Neuronal stem cell (in vitro differentiated cells): Measurements from ENCODE around the gene GUCA1A.
"Not testable (repeated sequence)": the region's sequence is repeated elsewhere in the genome, so short reads cannot be mapped to it uniquely, and the experiment has no call there.

Experiments
- DNase-seq: peaks from one replicate; pipeline ENCODE4 v3.0.0-alpha.2; 2013; ENCODE audit warnings: low spot score
- H2AFZ ChIP-seq: one replicate; pipeline ENCODE4 v1.6.1; 2013; ENCODE audit warnings: mild to moderate bottlenecking, low read length, inconsistent platforms
- H2AK5ac ChIP-seq: 2 replicates; pipeline ENCODE4 v1.6.1; 2013; ENCODE audit warnings: low read depth, mild to moderate bottlenecking, inconsistent platforms, low read length, moderate library complexity, mixed read lengths
- H2BK120ac ChIP-seq: 2 replicates; pipeline ENCODE4 v1.6.1; 2013; ENCODE audit warnings: low read depth, mild to moderate bottlenecking, inconsistent platforms, low read length, moderate library complexity, mixed read lengths
- H2BK12ac ChIP-seq: one replicate; pipeline ENCODE4 v1.6.1; 2013; ENCODE audit warnings: low read length, inconsistent platforms
- H2BK15ac ChIP-seq: 2 replicates; pipeline ENCODE4 v1.6.1; 2013; ENCODE audit warnings: mild to moderate bottlenecking, low read length, inconsistent platforms, mixed read lengths
- H2BK5ac ChIP-seq: one replicate; pipeline ENCODE4 v1.6.1; 2013; ENCODE audit warnings: inconsistent platforms, mild to moderate bottlenecking, low read length, moderate library complexity
- H3K14ac ChIP-seq: one replicate; pipeline ENCODE4 v1.6.1; 2013; ENCODE audit warnings: low read length, inconsistent platforms
- H3K18ac ChIP-seq: 2 replicates; pipeline ENCODE4 v1.6.1; 2013; ENCODE audit warnings: low read length, inconsistent platforms
- H3K23ac ChIP-seq: 2 replicates; pipeline ENCODE4 v1.6.1; 2013; ENCODE audit warnings: low read depth, mild to moderate bottlenecking, mixed read lengths, low read length, inconsistent platforms; ENCODE audit not compliant: poor library complexity
- H3K27ac ChIP-seq: replicated peaks from 3 replicates; pipeline ENCODE4 v1.5.1; 2013; ENCODE audit warnings: low read length, inconsistent platforms
- H3K27me3 ChIP-seq, 3 experiments: 2 replicates each; pipeline ENCODE4 v1.6.1; 2013; ENCODE audit warnings: low read length in 3 of 3, mild to moderate bottlenecking in 2 of 3, inconsistent platforms in 1 of 3, low read depth in 1 of 3, mixed read lengths in 1 of 3, moderate library complexity in 1 of 3; ENCODE audit not compliant: control insufficient read depth in 3 of 3, insufficient read depth in 3 of 3
- H3K36me3 ChIP-seq, 2 donors: replicated peaks in 1 of 2; 2 replicates each; pipeline ENCODE4 v1.6.1; 2013; ENCODE audit warnings: low read length in 2 of 2; ENCODE audit not compliant: control insufficient read depth in 2 of 2, insufficient read depth in 2 of 2
- H3K4ac ChIP-seq: 2 replicates; pipeline ENCODE4 v1.6.1; 2013; ENCODE audit warnings: inconsistent platforms, mild to moderate bottlenecking, low read length, moderate library complexity
- H3K4me1 ChIP-seq, 2 donors: 1 replicate in 1 of 2; 2 replicates in 1 of 2; pipeline ENCODE4 v1.6.1; 2013; ENCODE audit warnings: low read length in 2 of 2, low read depth in 1 of 2; ENCODE audit not compliant: control insufficient read depth in 2 of 2, insufficient read depth in 1 of 2
- H3K4me2 ChIP-seq: one replicate; pipeline ENCODE4 v1.6.1; 2013; ENCODE audit warnings: mild to moderate bottlenecking, low read length, inconsistent platforms; ENCODE audit not compliant: insufficient read depth, poor library complexity, severe bottlenecking
- H3K4me3 ChIP-seq, 2 donors: 2 replicates each; pipeline ENCODE4 v1.5.1; 2013; ENCODE audit warnings: low read length in 2 of 2, mild to moderate bottlenecking in 2 of 2, inconsistent platforms in 1 of 2, moderate library complexity in 1 of 2
- H3K79me1 ChIP-seq: one replicate; pipeline ENCODE4 v1.6.1; 2013; ENCODE audit warnings: low read depth, mild to moderate bottlenecking, inconsistent platforms, low read length, moderate library complexity
- H3K9ac ChIP-seq: one replicate; pipeline ENCODE4 v1.6.1; 2013; ENCODE audit warnings: mild to moderate bottlenecking, low read depth, low read length, inconsistent platforms; ENCODE audit not compliant: poor library complexity
- H3K9me3 ChIP-seq, 2 donors: replicated peaks in 1 of 2; 2 replicates each; pipeline versions ENCODE3 to v1.6.1; 2013; ENCODE audit warnings: low read length in 2 of 2, mild to moderate bottlenecking in 2 of 2, inconsistent platforms in 1 of 2, low read depth in 1 of 2, mixed read lengths in 1 of 2, moderate library complexity in 1 of 2; ENCODE audit not compliant: control insufficient read depth in 2 of 2, insufficient read depth in 1 of 2
- H4K8ac ChIP-seq: one replicate; pipeline ENCODE4 v1.6.1; 2013; ENCODE audit warnings: low read depth, mild to moderate bottlenecking, inconsistent platforms, low read length, moderate library complexity
- H4K91ac ChIP-seq: one replicate; pipeline ENCODE4 v1.6.1; 2013; ENCODE audit warnings: low read length, low read depth, mild to moderate bottlenecking, inconsistent platforms; ENCODE audit not compliant: poor library complexity
- WGBS, 2 donors: extraction: QIAGEN DNeasy Blood & Tissue Kit; methylation state at CpG; one replicate each; pipeline ENCODE4 v1.1.7; 2013; ENCODE audit warnings: missing lambda C conversion rate in 2 of 2, mixed read lengths in 1 of 2; ENCODE audit not compliant: insufficient read length in 2 of 2, insufficient replicate concordance in 1 of 2; ENCODE audit errors: extremely low coverage in 2 of 2; 5-methylcytosine and 5-hydroxymethylcytosine counted together

GUCA1A gene

GRCh38 chr6:42212442-42212841, 39.3 kb downstream of the GUCA1A start:
- H3K9me3 ChIP-seq, result no peaks in the 10 kb centered on the region
- H3K79me1 ChIP-seq, result peaks cover 2% of the 10 kb centered on the region
- no CpG with 5 or more reads among the region's 3 CpGs for WGBS, 2 donors
- H3K27me3 ChIP-seq, result no peaks in the 10 kb centered on the region
- no peak overlapping the region for H4K91ac ChIP-seq
- H2BK120ac ChIP-seq, result no peak overlapping the region
- H3K36me3 ChIP-seq, result peaks cover 11 to 66% of the 10 kb centered on the region in 2 donors
- H3K4me1 ChIP-seq, result peaks cover 0 to 3% of the 10 kb centered on the region in 2 donors
- H2BK15ac ChIP-seq, result no peak overlapping the region
- no peak overlapping the region for H3K23ac ChIP-seq
- no peak overlapping the region for H3K18ac ChIP-seq
- DNase-seq, result no peak
- no peak overlapping the region for H3K4me2 ChIP-seq
- no peak overlapping the region for H3K9ac ChIP-seq
- no peak overlapping the region for H2BK12ac ChIP-seq
- H3K27ac ChIP-seq, result no peak overlapping the region
- no peak overlapping the region for H2AK5ac ChIP-seq
- H2AFZ ChIP-seq, result no peak overlapping the region
- no peak overlapping the region for H3K4ac ChIP-seq
- H3K4me3 ChIP-seq, result no peak overlapping the region
- H2BK5ac ChIP-seq, result no peak overlapping the region
- H4K8ac ChIP-seq, result no peak overlapping the region
- H3K14ac ChIP-seq, result no peak overlapping the region

- not testable (repeated sequence) for H3K27ac ChIP-seq, H3K27me3 ChIP-seq, H3K4me1 ChIP-seq, H2AFZ ChIP-seq, H3K23ac ChIP-seq, H2BK15ac ChIP-seq, H3K9me3 ChIP-seq, H3K14ac ChIP-seq, H2BK12ac ChIP-seq, H2AK5ac ChIP-seq, H2BK5ac ChIP-seq, H3K79me1 ChIP-seq, H3K4ac ChIP-seq, DNase-seq, H2BK120ac ChIP-seq, H3K18ac ChIP-seq, H4K91ac ChIP-seq, H3K9ac ChIP-seq
- Histone ChIP-seq H3K4me3 (peak overlapping the region in 1 of 2 donors; percentile 71), H4K8ac (peak overlapping the region; percentile 17), H3K36me3 (peaks cover 1 to 28% of the 10 kb centered on the region in 2 donors), H3K4me2 (peak overlapping the region; percentile 23)
- no CpG with 5 or more reads among the region's 18 CpGs for WGBS, 2 donors
Measured at GRCh38 chr6:42216495-42216894, 43.3 kb downstream of the GUCA1A start.

GRCh38 chr6:42217157-42217518, 44.0 kb downstream of the GUCA1A start:
- Histone ChIP-seq H3K9ac (no peak overlapping the region), H3K36me3 (peaks cover under 1 to 22% of the 10 kb centered on the region in 2 donors), H2AFZ (peak overlapping the region; percentile 85), H2BK120ac (no peak overlapping the region), H2BK12ac (no peak overlapping the region), H3K79me1 (peaks cover 2% of the 10 kb centered on the region), H2BK15ac (no peak overlapping the region), H4K91ac (no peak overlapping the region), H3K23ac (no peak overlapping the region), H3K4me1 (peaks cover 0 to 3% of the 10 kb centered on the region in 2 donors), H3K4me3 (peak overlapping the region; percentile 71 to 91), H3K27ac (peak overlapping the region; percentile 88), H2BK5ac (no peak overlapping the region), H3K9me3 (no peaks in the 10 kb centered on the region), H3K4me2 (peak overlapping the region; percentile 61), H3K18ac (no peak overlapping the region), H4K8ac (no peak overlapping the region), H2AK5ac (no peak overlapping the region), H3K4ac (no peak overlapping the region), H3K14ac (no peak overlapping the region), H3K27me3 (no peaks in the 10 kb centered on the region)
- WGBS, 2 donors, result no CpG with 5 or more reads among the region's 5 CpGs
- no peak for DNase-seq

DNA sequence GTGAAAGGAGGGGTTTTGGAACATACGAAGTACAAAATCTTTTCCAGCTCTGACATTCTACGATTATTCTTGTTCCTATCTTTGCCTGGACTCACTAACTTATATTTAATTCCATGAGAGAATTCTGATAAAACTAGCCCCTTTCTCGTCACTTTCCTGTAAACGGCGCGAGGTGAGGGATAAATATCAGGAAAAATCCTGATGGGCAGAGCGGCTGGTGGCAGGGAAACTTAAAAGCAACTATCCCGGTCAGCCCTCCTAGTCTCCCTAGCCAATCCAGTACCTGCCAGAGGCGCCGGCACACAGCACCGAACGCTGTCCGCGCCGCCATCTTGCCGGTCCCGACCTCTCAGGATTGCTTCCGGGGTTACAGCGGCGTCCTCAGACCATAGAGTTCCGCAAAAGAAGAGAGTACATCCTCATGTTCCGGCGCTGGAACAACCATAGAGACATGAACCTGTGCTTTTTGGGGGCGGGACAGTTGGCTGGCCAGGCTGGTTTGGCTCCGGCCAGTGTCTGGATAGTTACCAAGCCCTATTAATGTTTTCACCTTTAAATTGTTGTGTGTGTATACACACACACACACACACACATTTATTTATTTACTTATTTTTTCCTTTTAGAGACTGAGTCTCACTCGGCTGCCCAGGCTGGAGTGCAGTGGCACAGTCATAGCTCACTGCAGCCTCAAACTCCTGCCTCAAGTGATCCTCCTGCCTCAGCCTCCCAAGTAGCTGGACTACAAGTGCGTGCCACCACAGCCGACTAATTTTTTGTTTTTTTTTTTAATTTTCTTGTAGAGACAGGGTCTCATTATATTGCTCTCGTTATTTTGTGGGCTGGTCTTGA, 44.6 kb downstream of the GUCA1A start, which contains the start of gene MRPS10:
MRPS10 (minus strand) TSS at position 343 of the 849 bp plus-strand sequence; CDS start at position 331, 12 bp downstream.
- Histone ChIP-seq H3K14ac (no peak within 1 kb of the TSS), H2BK12ac (no peak within 1 kb of the TSS), H3K4me3 (peak within 1 kb of the TSS; percentile 71 to 91), H2BK5ac (no peak within 1 kb of the TSS), H3K4me1 (peaks cover 0 to 3% of the 10 kb centered on the region in 2 donors), H4K8ac (peak within 1 kb of the TSS; percentile 17), H3K9ac (peak within 1 kb of the TSS; percentile 78), H3K4ac (no peak within 1 kb of the TSS), H3K4me2 (peak within 1 kb of the TSS; percentile 61), H4K91ac (no peak within 1 kb of the TSS), H2BK120ac (no peak within 1 kb of the TSS), H3K27ac (peak within 1 kb of the TSS; percentile 88), H3K79me1 (peaks cover 2% of the 10 kb centered on the region), H3K18ac (no peak within 1 kb of the TSS), H3K23ac (peak within 1 kb of the TSS; percentile 76), H3K27me3 (no peaks in the 10 kb centered on the region), H3K9me3 (no peaks in the 10 kb centered on the region), H2AFZ (peak within 1 kb of the TSS; percentile 85), H2AK5ac (no peak within 1 kb of the TSS), H3K36me3 (peaks cover 0 to 16% of the 10 kb centered on the region in 2 donors), H2BK15ac (no peak within 1 kb of the TSS)
- peak; percentile 87 for DNase-seq
- WGBS, 2 donors, result no CpG with 5 or more reads among the region's 29 CpGs
